HepG2 (cell line): Measurements from ENCODE around the gene ARHGEF1. TPM values are rescaled to one million over a fixed set of nuclear protein-coding genes. Genes with fewer than 3 reads are reported as not detected.
A peak's percentile ranks its signal among the peaks of the same experiment; 100 is the strongest.

Experiments
- ARNTL ChIP-seq: sonication (generic); formaldehyde crosslinking; IDR thresholded peaks from 2 replicates; pipeline ENCODE4 v1.4.0; 2020; ENCODE audit warnings: mild to moderate bottlenecking, missing genetic modification reagents
- ATAD3A ChIP-seq: sonication (generic); formaldehyde crosslinking; IDR thresholded peaks from 2 replicates; pipeline ENCODE4 v1.4.0; 2020; ENCODE audit warnings: missing genetic modification reagents
- EP300 ChIP-seq, 3 experiments: sonication (generic) in 1 of 3; formaldehyde crosslinking in 1 of 3; IDR thresholded peaks; 2 replicates each; pipeline versions ENCODE4 v1.5.1 to v1.6.1; 2011 to 2020; ENCODE audit warnings: low read depth in 2 of 3, low read length in 2 of 3, borderline replicate concordance in 1 of 3, improper control_type of control experiment in 1 of 3, mild to moderate bottlenecking in 1 of 3, missing genetic modification reagents in 1 of 3, moderate library complexity in 1 of 3
- FOXO1 ChIP-seq: sonication (generic); formaldehyde crosslinking; IDR thresholded peaks from 2 replicates; pipeline ENCODE4 v1.4.0; 2020; ENCODE audit warnings: missing genetic modification reagents
- FOXP4 ChIP-seq: sonication (generic); formaldehyde crosslinking; IDR thresholded peaks from 2 replicates; pipeline ENCODE4 v1.4.0; 2020; ENCODE audit warnings: missing genetic modification reagents
- GATAD2A ChIP-seq: IDR thresholded peaks from 2 replicates; pipeline ENCODE4 v1.6.1; 2016
- HMG20B ChIP-seq: conservative IDR thresholded peaks from 2 replicates; pipeline ENCODE4 v1.6.1; 2016; ENCODE audit warnings: missing genetic modification reagents, missing compliant biosample characterization
- HNF4G ChIP-seq, 2 experiments: sonication (generic) in 1 of 2; formaldehyde crosslinking in 1 of 2; IDR thresholded peaks; 2 replicates each; pipeline versions ENCODE4 v1.4.0 to v1.6.1; 2011 to 2020; ENCODE audit warnings: borderline replicate concordance in 2 of 2, low read depth in 2 of 2, mild to moderate bottlenecking in 2 of 2, low read length in 1 of 2, missing genetic modification reagents in 1 of 2, moderate library complexity in 1 of 2
- IRX3 ChIP-seq: sonication (generic); formaldehyde crosslinking; IDR thresholded peaks from 2 replicates; pipeline ENCODE4 v1.8.1; 2023; ENCODE audit warnings: mild to moderate bottlenecking, low read depth, missing genetic modification reagents, borderline replicate concordance
- MXI1 ChIP-seq: IDR thresholded peaks from 3 replicates; pipeline ENCODE4 v1.6.1; 2012; ENCODE audit warnings: low read depth, low read length, inconsistent platforms, borderline replicate concordance
- NCOA5 ChIP-seq: sonication (generic); formaldehyde crosslinking; IDR thresholded peaks from 2 replicates; pipeline ENCODE4 v1.4.0; 2020; ENCODE audit warnings: missing genetic modification reagents
- PHF20 ChIP-seq: sonication (generic); formaldehyde crosslinking; IDR thresholded peaks from 2 replicates; pipeline ENCODE4 v1.5.0; 2020; ENCODE audit warnings: mild to moderate bottlenecking, missing genetic modification reagents
- SIN3A ChIP-seq: IDR thresholded peaks from 2 replicates; pipeline ENCODE4 v1.6.1; 2011; ENCODE audit warnings: low read depth, mild to moderate bottlenecking, control low read depth, low read length, borderline replicate concordance
- UBTF ChIP-seq: sonication (generic); formaldehyde crosslinking; IDR thresholded peaks from 2 replicates; pipeline ENCODE4 v1.4.0; 2020; ENCODE audit warnings: mild to moderate bottlenecking, missing genetic modification reagents
- ZFP36 ChIP-seq: fragments of 150-350 bp; IDR thresholded peaks from 2 replicates; pipeline ENCODE4 v1.6.1; 2018; ENCODE audit warnings: borderline replicate concordance, low read length, low read depth; ENCODE audit not compliant: partially characterized antibody
- ZNF180 ChIP-seq: sonication (generic); formaldehyde crosslinking; IDR thresholded peaks from 2 replicates; pipeline ENCODE4 v1.4.0; 2020; ENCODE audit warnings: low read depth, missing genetic modification reagents, borderline replicate concordance
- ZNF20 ChIP-seq: sonication (generic); formaldehyde crosslinking; IDR thresholded peaks from 2 replicates; pipeline ENCODE4 v1.4.0; 2020; ENCODE audit warnings: mild to moderate bottlenecking, moderate library complexity, missing genetic modification reagents
- ZNF224 ChIP-seq: sonication (generic); formaldehyde crosslinking; IDR thresholded peaks from 2 replicates; pipeline ENCODE4 v1.5.0; 2020; ENCODE audit warnings: mild to moderate bottlenecking, missing genetic modification reagents
- ZNF614 ChIP-seq: IDR thresholded peaks from 2 replicates; pipeline ENCODE4 v1.6.1; 2018; ENCODE audit warnings: missing biosample characterization, missing genetic modification reagents, inconsistent platforms, borderline replicate concordance
- polyA plus RNA-seq, 8 experiments: library from polyadenylated mRNA; depleted of rRNA in 3 of 8; stranded (reverse) in 7 of 8; unstranded in 1 of 8; fragments of >200 nt; fragmentation: Illumina TruSeq in 4 of 8; extraction: Trizol in 4 of 8; gene quantifications; 2 replicates each; pipeline versions ENCODE4 v1.2.1 to v1.2.3, GENCODE V29; 2011 to 2016; ENCODE audit warnings: low read depth in 4 of 8, missing spikeins in 1 of 8, mixed read lengths in 1 of 8; ENCODE audit not compliant: insufficient read depth in 1 of 8
- total RNA-seq, 5 experiments: library from RNA; depleted of rRNA; stranded (reverse); fragments of >200 nt; fragmentation: Illumina TruSeq; extraction: Trizol; gene quantifications; 2 replicates each; pipeline ENCODE4 v1.2.3, GENCODE V29; 2016; ENCODE audit warnings: low read depth in 1 of 5

The ARHGEF1 gene
- total and polyA plus RNA-seq, 2 of the 13 experiments (the other 11 are each of a cell fraction or from before 2014, with no cell fraction given) = 33.7 to 34.7 TPM

- TF ChIP-seq HNF4G (IDR thresholded peaks at IDR 0.05; ENCODE audit: borderline replicate concordance, low read depth, low read length) (peak; percentile 71), HNF4G (CRISPR knock-in tag; IDR thresholded peaks at IDR 0.05; ENCODE audit: borderline replicate concordance, low read depth) (no peak; the same call in 1 of the 2 replicates), MXI1 (peak; percentile 55; the same call in 1 of the 3 replicates), GATAD2A (peak; percentile 91), IRX3 (CRISPR knock-in tag) (no peak), UBTF (CRISPR knock-in tag) (no peak), ARNTL (CRISPR knock-in tag) (peak; percentile 55; the same call in 1 of the 2 replicates), FOXP4 (CRISPR knock-in tag) (peak; percentile 95), NCOA5 (no peak), ZNF20 (no peak), PHF20 (CRISPR knock-in tag) (no peak; the same call in 1 of the 2 replicates), HMG20B (CRISPR knock-in tag) (peak; percentile 87), ZFP36 (peak; percentile 11), ZNF180 (no peak), ZNF224 (no peak), SIN3A (peak; percentile 61), ATAD3A (CRISPR knock-in tag) (no peak), ZNF614 (CRISPR knock-in tag) (peak; percentile 46; the same call in 1 of the 2 replicates), FOXO1 (CRISPR knock-in tag) (peak; percentile 80), EP300 (IDR thresholded peaks at IDR 0.05; ENCODE audit: low read depth in 2 of 2, low read length in 2 of 2) (peak in 1 of 2 experiments; percentile 89; a peak in 2 of 4 replicates), EP300 (CRISPR knock-in tag; IDR thresholded peaks at IDR 0.05; ENCODE audit: borderline replicate concordance) (peak; percentile 72; the same call in 1 of the 2 replicates)
Measured at GRCh38 chr19:41904118-41904870, 21.3 kb downstream of the ARHGEF1 start (continued).
